ENCODE data around the gene ADIPOQ.
"Not testable (repeated sequence)": the region's sequence is repeated elsewhere in the genome, so short reads cannot be mapped to it uniquely, and the experiment has no call there.

Gene ADIPOQ

GRCh38 chr3:186845756-186846155 is 3.2 kb downstream of the ADIPOQ start:
- DNase-seq (ENCODE audit: insufficient read length, low spot score) (no peak), FAIRE-seq (no peak)
- TF ChIP-seq, protein P1, sequence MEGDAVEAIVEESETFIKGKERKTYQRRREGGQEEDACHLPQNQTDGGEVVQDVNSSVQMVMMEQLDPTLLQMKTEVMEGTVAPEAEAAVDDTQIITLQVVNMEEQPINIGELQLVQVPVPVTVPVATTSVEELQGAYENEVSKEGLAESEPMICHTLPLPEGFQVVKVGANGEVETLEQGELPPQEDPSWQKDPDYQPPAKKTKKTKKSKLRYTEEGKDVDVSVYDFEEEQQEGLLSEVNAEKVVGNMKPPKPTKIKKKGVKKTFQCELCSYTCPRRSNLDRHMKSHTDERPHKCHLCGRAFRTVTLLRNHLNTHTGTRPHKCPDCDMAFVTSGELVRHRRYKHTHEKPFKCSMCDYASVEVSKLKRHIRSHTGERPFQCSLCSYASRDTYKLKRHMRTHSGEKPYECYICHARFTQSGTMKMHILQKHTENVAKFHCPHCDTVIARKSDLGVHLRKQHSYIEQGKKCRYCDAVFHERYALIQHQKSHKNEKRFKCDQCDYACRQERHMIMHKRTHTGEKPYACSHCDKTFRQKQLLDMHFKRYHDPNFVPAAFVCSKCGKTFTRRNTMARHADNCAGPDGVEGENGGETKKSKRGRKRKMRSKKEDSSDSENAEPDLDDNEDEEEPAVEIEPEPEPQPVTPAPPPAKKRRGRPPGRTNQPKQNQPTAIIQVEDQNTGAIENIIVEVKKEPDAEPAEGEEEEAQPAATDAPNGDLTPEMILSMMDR (IDR thresholded peaks at IDR 0.05; ENCODE audit: insufficient read depth, missing control alignments): no peak

DNA sequence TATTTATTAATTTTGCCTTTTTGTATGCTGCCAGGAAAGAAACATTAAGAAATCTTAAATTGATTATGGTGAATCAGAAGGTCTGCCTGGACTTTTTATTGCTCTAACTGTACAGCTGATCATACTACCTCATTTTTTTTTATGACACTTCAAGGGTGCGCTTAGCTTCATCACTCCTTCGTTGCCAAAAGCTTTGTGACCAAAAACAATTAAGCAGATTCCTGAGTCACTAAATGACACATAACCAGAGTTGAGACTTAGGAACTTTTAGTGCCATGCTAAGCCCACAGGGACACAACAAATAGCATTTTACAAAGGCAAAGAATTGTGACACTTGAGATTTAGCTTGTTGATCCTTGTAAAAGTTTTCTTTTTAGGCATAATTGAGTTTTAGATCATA is 4.9 kb downstream of the ADIPOQ start:
- no peak for FAIRE-seq
- TF ChIP-seq, protein P1 (IDR thresholded peaks at IDR 0.05; ENCODE audit: insufficient read depth, missing control alignments): no peak
- DNase-seq (ENCODE audit: insufficient read length, low spot score): no peak

DNA sequence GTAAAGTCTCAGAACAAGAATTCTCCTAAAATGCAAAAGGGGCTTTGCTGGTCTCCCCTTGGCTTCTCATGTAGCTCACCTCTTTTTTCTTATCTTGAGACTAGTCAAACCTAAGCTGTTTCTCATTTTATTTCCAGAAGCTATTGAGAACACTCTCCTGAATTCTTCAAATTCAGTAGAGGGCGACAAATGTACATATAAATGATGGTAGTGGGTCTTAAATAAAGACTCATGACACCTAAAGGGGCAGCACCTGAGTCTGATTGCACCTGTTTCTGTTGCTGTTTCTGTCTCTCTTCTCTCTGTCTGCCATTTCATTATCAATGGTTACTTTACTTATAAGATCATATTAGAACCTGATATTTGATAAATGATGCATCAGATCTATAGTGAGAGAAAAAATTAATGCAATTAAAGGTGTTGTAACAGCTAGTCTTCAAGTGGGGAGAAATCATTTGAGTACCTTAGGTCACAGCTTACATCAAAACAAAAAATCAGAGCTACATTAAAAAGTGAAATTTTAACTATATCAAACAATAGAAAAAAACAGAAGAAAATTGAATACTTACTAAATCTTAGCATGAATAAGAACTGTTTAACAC is 7.0 kb downstream of the ADIPOQ start:
- TF ChIP-seq, protein P1 (IDR thresholded peaks at IDR 0.05; ENCODE audit: insufficient read depth, missing control alignments): peak; percentile 66
- FAIRE-seq (peak; percentile 29), DNase-seq (ENCODE audit: insufficient read length, low spot score) (peak; percentile 29)

DNA sequence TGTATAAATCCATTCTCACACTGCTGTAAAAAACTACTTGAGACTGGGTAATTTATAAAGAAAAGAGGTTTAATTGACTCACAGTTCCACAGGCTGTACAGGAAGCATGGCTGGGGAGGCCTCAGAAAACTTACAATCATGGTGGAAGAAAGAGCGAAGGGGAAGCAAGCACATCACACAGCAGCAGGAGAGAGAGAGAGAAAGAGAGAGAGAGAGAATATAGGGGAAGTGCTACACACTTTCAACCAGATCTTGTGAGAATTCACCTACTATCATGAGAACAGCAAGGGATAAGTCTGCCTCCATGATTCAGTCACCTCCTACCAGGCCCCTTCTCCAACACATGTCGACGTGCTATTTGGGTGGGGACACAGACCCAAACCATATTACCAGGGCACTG is 9.3 kb downstream of the ADIPOQ start:
- DNase-seq (ENCODE audit: insufficient read length, low spot score); FAIRE-seq: not testable (repeated sequence)

GRCh38 chr3:186852994-186853393 is 10.5 kb downstream of the ADIPOQ start:
- FAIRE-seq: no peak
- TF ChIP-seq, protein P1 (IDR thresholded peaks at IDR 0.05; ENCODE audit: insufficient read depth, missing control alignments): no peak
- no peak for DNase-seq (ENCODE audit: insufficient read length, low spot score)

- FAIRE-seq (no peak), DNase-seq (ENCODE audit: insufficient read length, low spot score) (no peak)
- TF ChIP-seq, protein P1 (IDR thresholded peaks at IDR 0.05; ENCODE audit: insufficient read depth, missing control alignments): no peak
Observed at GRCh38 chr3:186854146-186854545, 11.6 kb downstream of the ADIPOQ start.

DNA sequence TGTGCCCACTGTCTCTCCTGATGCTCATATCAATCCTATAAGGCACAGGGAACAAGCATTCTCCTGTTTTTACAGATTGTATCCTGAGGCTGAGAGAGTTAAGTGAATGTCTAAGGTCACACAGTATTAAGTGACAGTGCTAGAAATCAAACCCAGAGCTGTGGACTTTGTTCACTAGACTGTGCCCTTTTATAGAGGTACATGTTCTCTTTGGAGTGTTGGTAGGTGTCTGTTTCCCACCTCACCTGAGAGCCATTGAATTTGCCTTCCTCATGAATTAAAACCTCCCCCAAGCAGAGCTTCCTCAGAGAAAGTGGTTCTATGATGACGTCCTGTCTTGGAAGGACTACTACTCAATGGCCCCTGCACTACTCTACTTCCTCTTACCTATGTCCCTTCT is 12.4 kb downstream of the ADIPOQ start:
- TF ChIP-seq, protein P1 (IDR thresholded peaks at IDR 0.05; ENCODE audit: insufficient read depth, missing control alignments): no peak
- FAIRE-seq (no peak), DNase-seq (ENCODE audit: insufficient read length, low spot score) (no peak)

- FAIRE-seq: no peak
- DNase-seq (ENCODE audit: insufficient read length, low spot score): no peak
- TF ChIP-seq, protein P1 (IDR thresholded peaks at IDR 0.05; ENCODE audit: insufficient read depth, missing control alignments): no peak
Observed at GRCh38 chr3:186857743-186858142, 15.2 kb downstream of the ADIPOQ start.

GRCh38 chr3:186865215-186865853 is 22.8 kb downstream of the ADIPOQ start:
- FAIRE-seq: not testable (repeated sequence)

GRCh38 chr3:186866095-186866494 is 23.6 kb downstream of the ADIPOQ start:
- FAIRE-seq: not testable (repeated sequence)

More at GRCh38 chr3:186865215-186865853, 22.8 kb downstream of the ADIPOQ start:
- not testable (repeated sequence) for DNase-seq (ENCODE audit: insufficient read length, low spot score)

More at GRCh38 chr3:186866095-186866494, 23.6 kb downstream of the ADIPOQ start:
- DNase-seq (ENCODE audit: insufficient read length, low spot score): not testable (repeated sequence)
